Measurements from ENCODE around the gene SPTB.
A peak's percentile ranks its signal among the peaks of the same experiment; 100 is the strongest.

The SPTB gene

DNA sequence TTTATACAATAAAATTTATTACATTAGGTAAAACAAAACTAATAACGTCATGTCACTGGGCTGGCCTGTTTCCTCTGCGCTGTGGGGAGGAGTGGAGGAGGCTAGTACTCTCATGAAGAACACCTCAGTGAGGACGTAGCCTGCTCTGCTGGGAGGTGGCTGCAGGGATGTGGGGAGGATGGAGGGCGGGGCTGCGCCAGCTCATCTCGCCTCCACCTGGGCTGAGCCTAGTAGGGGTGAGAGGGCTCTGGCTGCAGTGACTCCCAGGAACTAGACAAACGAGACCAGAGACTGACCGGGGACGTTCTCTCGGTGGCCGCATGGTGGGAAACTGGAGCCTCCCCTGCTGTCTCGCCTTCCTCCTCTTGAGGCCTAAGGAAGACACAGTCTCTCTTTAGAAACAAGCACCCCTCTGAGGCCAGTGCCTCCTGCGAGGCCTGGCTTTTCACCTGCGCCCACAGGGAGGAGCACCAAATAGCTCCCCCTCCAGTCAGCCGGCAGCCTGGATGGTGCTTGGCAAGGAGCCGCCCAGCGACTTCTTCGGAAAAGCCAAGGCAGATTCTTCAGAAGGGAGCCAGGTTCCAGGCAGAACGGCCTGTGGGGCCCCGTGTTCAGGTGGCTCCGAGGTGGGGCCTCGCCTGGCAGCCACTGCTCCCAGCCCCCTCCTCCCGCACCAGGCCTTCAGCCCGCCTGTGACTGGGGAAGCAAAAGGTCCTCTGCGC, 113.1 kb downstream of the SPTB start:
- TF ChIP-seq CTCF (IDR thresholded peaks at IDR 0.05; ENCODE audit: borderline replicate concordance, control extremely low read depth, extremely low read depth, insufficient read depth, missing control alignments), result no peak
- DNase-seq (ENCODE audit: low spot score), result no peak
- in situ Hi-C loops (cut with MboI; ENCODE audit: low sequenced_read_pairs, unreplicated experiment), result no loop called here

- TF ChIP-seq CTCF (IDR thresholded peaks at IDR 0.05; ENCODE audit: borderline replicate concordance, control extremely low read depth, extremely low read depth, insufficient read depth, missing control alignments), result no peak
- in situ Hi-C loops (cut with MboI; ENCODE audit: low sequenced_read_pairs, unreplicated experiment), result no loop called here
- no peak for DNase-seq (ENCODE audit: low spot score)
Measured at GRCh38 chr14:64765740-64766302, 113.9 kb downstream of the SPTB start.

DNA sequence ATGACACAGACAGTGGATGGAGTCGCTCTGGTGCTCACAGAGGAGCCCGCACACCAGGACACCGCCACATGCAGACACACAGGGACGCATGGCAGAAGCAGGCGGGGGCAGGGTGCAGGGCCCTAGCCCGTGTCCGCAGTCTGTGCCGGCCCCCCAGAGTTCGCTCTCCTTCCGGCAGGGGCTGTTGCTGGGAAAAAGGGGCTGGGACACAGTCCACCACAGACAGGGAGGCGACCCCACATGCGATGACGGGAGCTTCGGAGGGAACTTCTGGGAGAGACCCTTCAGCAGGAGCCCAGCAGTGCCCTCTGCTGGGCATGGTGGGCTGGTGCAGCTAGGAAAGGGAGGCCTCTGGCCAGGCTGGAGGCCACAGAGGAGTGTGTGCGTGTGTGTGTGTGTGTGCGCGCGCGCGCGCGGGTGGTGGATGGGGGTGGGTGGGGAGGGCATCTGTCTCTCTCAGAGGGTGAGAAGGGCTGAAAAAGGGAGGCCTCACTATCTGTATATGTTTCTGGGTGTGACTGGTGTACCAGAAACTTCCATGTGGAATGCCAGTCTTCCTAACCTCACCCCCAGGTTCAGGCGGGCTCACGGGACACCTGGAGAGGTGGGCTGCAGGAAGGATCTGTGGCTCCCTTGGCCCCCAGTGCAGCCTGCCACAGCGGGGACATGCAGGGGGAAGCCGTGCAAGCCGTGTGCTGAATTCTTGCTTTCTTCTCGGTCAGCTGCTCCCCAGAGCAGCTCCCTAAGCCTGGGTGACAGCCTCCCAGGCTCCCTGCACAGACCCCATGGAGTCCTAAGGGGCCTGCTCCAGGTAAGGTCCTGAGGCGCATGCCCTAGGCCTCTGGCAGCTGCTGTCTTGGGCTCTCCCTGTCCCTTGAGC, 114.8 kb downstream of the SPTB start:
- in situ Hi-C loops (cut with MboI; ENCODE audit: low sequenced_read_pairs, unreplicated experiment), result no loop called here
- peak; percentile 90 for DNase-seq (ENCODE audit: low spot score)
- TF ChIP-seq CTCF (IDR thresholded peaks at IDR 0.05; ENCODE audit: borderline replicate concordance, control extremely low read depth, extremely low read depth, insufficient read depth, missing control alignments), result peak; percentile 94

- in situ Hi-C loops (cut with MboI; ENCODE audit: low sequenced_read_pairs, unreplicated experiment), result no loop called here
- DNase-seq (ENCODE audit: low spot score), result no peak
- TF ChIP-seq CTCF (IDR thresholded peaks at IDR 0.05; ENCODE audit: borderline replicate concordance, control extremely low read depth, extremely low read depth, insufficient read depth, missing control alignments), result no peak
Measured at GRCh38 chr14:64763801-64764621, 115.7 kb downstream of the SPTB start.

DNA sequence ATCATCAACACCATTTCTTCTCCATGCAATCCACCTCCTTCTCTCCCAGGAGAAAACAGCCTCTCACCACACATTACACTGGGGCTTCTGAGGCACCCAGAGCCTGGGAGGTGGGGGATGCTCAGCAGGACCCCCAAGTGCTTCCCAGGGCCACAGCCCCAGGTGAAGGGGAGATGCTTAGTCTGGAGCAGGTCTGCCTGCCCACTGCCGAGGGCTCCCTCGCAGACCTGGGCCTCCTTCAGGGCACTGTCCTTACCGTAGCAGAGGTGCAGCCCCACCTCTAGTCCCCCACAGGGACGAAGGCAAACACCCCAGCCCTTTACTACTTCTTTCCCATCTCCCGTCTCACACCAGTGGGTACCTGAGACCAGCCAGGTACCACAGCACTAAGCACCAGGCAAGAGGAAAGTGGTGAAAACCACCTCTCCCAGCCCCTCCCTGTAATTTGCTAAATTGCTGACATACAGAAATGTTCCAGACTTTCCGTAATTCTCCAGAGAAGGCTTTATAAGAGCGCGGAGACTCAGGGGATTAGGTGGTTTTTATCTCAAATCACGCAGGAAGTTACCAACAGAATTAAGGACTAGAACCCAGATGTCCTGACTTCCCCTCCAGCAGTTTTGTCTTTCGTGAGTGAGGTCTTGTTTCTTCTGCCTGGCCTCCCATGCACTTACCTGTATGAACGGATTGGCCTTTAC, 116.5 kb downstream of the SPTB start:
- in situ Hi-C loops (cut with MboI; ENCODE audit: low sequenced_read_pairs, unreplicated experiment), result no loop called here
- DNase-seq (ENCODE audit: low spot score), result no peak
- TF ChIP-seq CTCF (IDR thresholded peaks at IDR 0.05; ENCODE audit: borderline replicate concordance, control extremely low read depth, extremely low read depth, insufficient read depth, missing control alignments), result no peak
